ENCODE results near the gene RAB8B.

The RAB8B gene

GRCh38 chr15:63277038-63277892, 87.9 kb downstream of the RAB8B start, which contains the start of gene APH1B:
APH1B (plus strand) TSS chr15:63277605; CDS start chr15:63277624, 19 bp downstream.
- peak; percentile 92 for DNase-seq

- DNase-seq: no peak
Measured at GRCh38 chr15:63277893-63278456, 88.6 kb downstream of the RAB8B start.

GRCh38 chr15:63283126-63283525, 93.7 kb downstream of the RAB8B start:
- no peak for DNase-seq

GRCh38 chr15:63284335-63284734, 94.9 kb downstream of the RAB8B start:
- DNase-seq: no peak

- no peak for DNase-seq
Measured at GRCh38 chr15:63287109-63287508, 97.7 kb downstream of the RAB8B start.

- DNase-seq: no peak
Measured at GRCh38 chr15:63288342-63288741, 98.9 kb downstream of the RAB8B start.

- no peak for DNase-seq
Measured at GRCh38 chr15:63288778-63289378, 99.5 kb downstream of the RAB8B start.

GRCh38 chr15:63291507-63291906, 102.1 kb downstream of the RAB8B start:
- DNase-seq: no peak

- no peak for DNase-seq
Measured at GRCh38 chr15:63292241-63292640, 102.8 kb downstream of the RAB8B start.

GRCh38 chr15:63292771-63293170, 103.4 kb downstream of the RAB8B start:
- DNase-seq: no peak

GRCh38 chr15:63294359-63294758, 105.0 kb downstream of the RAB8B start:
- DNase-seq: no peak

GRCh38 chr15:63295341-63295740, 105.9 kb downstream of the RAB8B start:
- no peak for DNase-seq

GRCh38 chr15:63296195-63296594, 106.8 kb downstream of the RAB8B start:
- no peak for DNase-seq

GRCh38 chr15:63299943-63300575, 110.7 kb downstream of the RAB8B start:
- DNase-seq: no peak

GRCh38 chr15:63301088-63301487, 111.7 kb downstream of the RAB8B start:
- no peak for DNase-seq

GRCh38 chr15:63305260-63305659, 115.9 kb downstream of the RAB8B start:
- no peak for DNase-seq

- no peak for DNase-seq
Measured at GRCh38 chr15:63306492-63307073, 117.2 kb downstream of the RAB8B start.

GRCh38 chr15:63308491-63308890, 119.1 kb downstream of the RAB8B start:
- DNase-seq: no peak

GRCh38 chr15:63308947-63309346, 119.5 kb downstream of the RAB8B start:
- DNase-seq: no peak

GRCh38 chr15:63310646-63311045, 121.2 kb downstream of the RAB8B start:
- no peak for DNase-seq

GRCh38 chr15:63312286-63312685, 122.9 kb downstream of the RAB8B start:
- no peak for DNase-seq

GRCh38 chr15:63313825-63314224, 124.4 kb downstream of the RAB8B start:
- DNase-seq: no peak

- no peak for DNase-seq
Measured at GRCh38 chr15:63314409-63314808, 125.0 kb downstream of the RAB8B start.

Measured in right forelimb (tissue), 1 donor.